Bronchial epithelial cell (primary cell): ENCODE data around the gene CEP131. TPM values are rescaled to one million over a fixed set of nuclear protein-coding genes. Genes with fewer than 3 reads are reported as not detected.

Experiments
- DNase-seq: peaks from one replicate; pipeline ENCODE4 v3.0.0-alpha.2; 2010; ENCODE audit warnings: low read depth
- FAIRE-seq: peaks from 2 replicates; lab custom pipeline; 2011; peaks lifted over from hg19 to GRCh38; lab: Jason Lieb, UNC
- H3K27me3 ChIP-seq: 2 replicates; pipeline ENCODE4 v1.5.1; 2011; ENCODE audit warnings: low read length; ENCODE audit not compliant: control insufficient read depth, insufficient read depth
- H3K36me3 ChIP-seq: 2 replicates; pipeline ENCODE4 v1.5.1; 2011; ENCODE audit warnings: low read length; ENCODE audit not compliant: control insufficient read depth, insufficient read depth
- H3K4me3 ChIP-seq: 2 replicates; pipeline ENCODE4 v1.5.1; 2011; ENCODE audit warnings: mild to moderate bottlenecking, low read depth, low read length, control low read depth
- total RNA-seq: library from RNA; depleted of rRNA; stranded (reverse); fragments of >200 nt; gene quantifications from 2 replicates; pipeline ENCODE4 v1.2.1, GENCODE V29; 2014
- TF ChIP-seq, protein P1 (sequence below): IDR thresholded peaks from 2 replicates; pipeline ENCODE4 v1.5.1; 2011; ENCODE audit warnings: mild to moderate bottlenecking, moderate library complexity, low read length, control low read depth, inconsistent platforms; ENCODE audit not compliant: insufficient read depth, severe bottlenecking

Gene CEP131
- total RNA-seq, 1 donor from 2014 or later = 9.2 TPM

DNA sequence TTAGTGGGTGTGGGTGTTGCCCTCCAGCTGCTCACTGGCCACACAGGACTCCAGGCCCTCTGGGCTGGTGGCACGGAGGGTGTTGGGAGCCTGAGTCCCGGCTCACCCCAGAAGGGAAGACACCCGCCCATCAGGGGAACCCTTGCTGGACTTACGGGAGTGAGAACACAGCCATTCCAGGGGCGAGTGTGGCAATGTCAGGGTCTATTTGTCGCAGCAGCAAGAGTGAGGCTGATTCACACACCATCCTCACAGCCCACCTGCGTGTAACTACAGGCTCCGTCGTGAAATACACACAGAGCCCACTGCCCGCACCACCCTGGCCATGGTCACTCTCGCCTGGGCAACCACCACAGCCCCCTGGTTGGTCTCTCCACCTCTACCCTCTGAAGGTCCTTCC, 39.0 kb downstream of the CEP131 start:
- no peaks in the 10 kb centered on the region for H3K36me3 ChIP-seq
- no peak for DNase-seq
- TF ChIP-seq, protein P1, sequence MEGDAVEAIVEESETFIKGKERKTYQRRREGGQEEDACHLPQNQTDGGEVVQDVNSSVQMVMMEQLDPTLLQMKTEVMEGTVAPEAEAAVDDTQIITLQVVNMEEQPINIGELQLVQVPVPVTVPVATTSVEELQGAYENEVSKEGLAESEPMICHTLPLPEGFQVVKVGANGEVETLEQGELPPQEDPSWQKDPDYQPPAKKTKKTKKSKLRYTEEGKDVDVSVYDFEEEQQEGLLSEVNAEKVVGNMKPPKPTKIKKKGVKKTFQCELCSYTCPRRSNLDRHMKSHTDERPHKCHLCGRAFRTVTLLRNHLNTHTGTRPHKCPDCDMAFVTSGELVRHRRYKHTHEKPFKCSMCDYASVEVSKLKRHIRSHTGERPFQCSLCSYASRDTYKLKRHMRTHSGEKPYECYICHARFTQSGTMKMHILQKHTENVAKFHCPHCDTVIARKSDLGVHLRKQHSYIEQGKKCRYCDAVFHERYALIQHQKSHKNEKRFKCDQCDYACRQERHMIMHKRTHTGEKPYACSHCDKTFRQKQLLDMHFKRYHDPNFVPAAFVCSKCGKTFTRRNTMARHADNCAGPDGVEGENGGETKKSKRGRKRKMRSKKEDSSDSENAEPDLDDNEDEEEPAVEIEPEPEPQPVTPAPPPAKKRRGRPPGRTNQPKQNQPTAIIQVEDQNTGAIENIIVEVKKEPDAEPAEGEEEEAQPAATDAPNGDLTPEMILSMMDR = no peak
- H3K27me3 ChIP-seq = peaks cover 1% of the 10 kb centered on the region
- H3K4me3 ChIP-seq = no peak overlapping the region
- FAIRE-seq = peak; percentile 66

- FAIRE-seq (no peak), DNase-seq (no peak)
- Histone ChIP-seq H3K27me3 (peaks cover 1% of the 10 kb centered on the region), H3K4me3 (no peak overlapping the region), H3K36me3 (no peaks in the 10 kb centered on the region)
- TF ChIP-seq, protein P1 = no peak
Observed at GRCh38 chr17:81183316-81183715, 39.4 kb downstream of the CEP131 start.

GRCh38 chr17:81182596-81182995, 40.2 kb downstream of the CEP131 start:
- Histone ChIP-seq H3K36me3 (no peaks in the 10 kb centered on the region), H3K4me3 (no peak overlapping the region), H3K27me3 (peaks cover 1% of the 10 kb centered on the region)
- TF ChIP-seq, protein P1 = no peak
- FAIRE-seq (no peak), DNase-seq (no peak)

- DNase-seq = no peak
- H3K27me3 ChIP-seq = peaks cover 1% of the 10 kb centered on the region
- no peak for FAIRE-seq
Observed at GRCh38 chr17:81181811-81182185, 41.0 kb downstream of the CEP131 start.

GRCh38 chr17:81180836-81181810, 41.6 kb downstream of the CEP131 start:
- Histone ChIP-seq H3K4me3 (no peak overlapping the region), H3K27me3 (peaks cover 1% of the 10 kb centered on the region), H3K36me3 (no peaks in the 10 kb centered on the region)
- FAIRE-seq (no peak), DNase-seq (no peak)
- TF ChIP-seq, protein P1 = no peak

More at GRCh38 chr17:81181811-81182185, 41.0 kb downstream of the CEP131 start:
- Histone ChIP-seq H3K4me3 (no peak overlapping the region), H3K36me3 (no peaks in the 10 kb centered on the region)
- TF ChIP-seq, protein P1 = no peak
